Uterine smooth muscle cell (primary cell): Measurements from ENCODE around the gene GJA5. TPM values are rescaled to one million over a fixed set of nuclear protein-coding genes. Genes with fewer than 3 reads are reported as not detected.

Source experiments
- total RNA-seq: library from RNA; depleted of rRNA; stranded (reverse); fragments of >200 nt; gene quantifications from 2 replicates; pipeline ENCODE4 v1.2.3, GENCODE V29; 2014

Gene GJA5
- total RNA-seq, result 0.44 and 0.50 TPM in 2 replicates

GRCh38 chr1:147760481-147761260, at the start of gene GJA5:
TSS of gene GJA5 (minus strand) at chr1:147760602. CDS start at chr1:147759238, 1,364 bp downstream.

Other genes starting within 250 kb of the GJA5 start
- gene BCL9, start 219.1 kb downstream of the GJA5 start, total RNA-seq, result 3.1 and 3.9 TPM in 2 replicates
- gene ACP6, start 90.1 kb downstream of the GJA5 start, total RNA-seq, result 3.4 and 6.4 TPM in 2 replicates
- not detected in 2 replicates for gene GJA8, start 142.2 kb upstream of the GJA5 start, total RNA-seq
- gene GPR89B, start 167.8 kb upstream of the GJA5 start, total RNA-seq, result 23.4 and 25.5 TPM in 2 replicates